Dermis microvascular lymphatic vessel endothelial cell (primary cell): ENCODE data around the gene GLI1. TPM values are rescaled to one million over a fixed set of nuclear protein-coding genes. Genes with fewer than 3 reads are reported as not detected.
"Not testable (repeated sequence)": the region's sequence is repeated elsewhere in the genome, so short reads cannot be mapped to it uniquely, and the experiment has no call there.

Source experiments
- DNase-seq, 2 donors: peaks; one replicate each; pipeline versions ENCODE4 v3.0.0 to v3.0.0-alpha.2; 2010; ENCODE audit warnings: low read depth in 2 of 2
- total RNA-seq: library from RNA; depleted of rRNA; stranded (reverse); fragments of >200 nt; gene quantifications from 2 replicates; pipeline ENCODE4 v1.2.1, GENCODE V29; 2014

GLI1 gene
- under 0.01 TPM in 1 of 2 replicates, not detected in the other for total RNA-seq

GRCh38 chr12:57459750-57460467 lies at the start of gene GLI1:
Gene GLI1 (plus strand): TSS chr12:57459785. CDS start chr12:57463692, 3,907 bp downstream.
- no peak for DNase-seq

DNA sequence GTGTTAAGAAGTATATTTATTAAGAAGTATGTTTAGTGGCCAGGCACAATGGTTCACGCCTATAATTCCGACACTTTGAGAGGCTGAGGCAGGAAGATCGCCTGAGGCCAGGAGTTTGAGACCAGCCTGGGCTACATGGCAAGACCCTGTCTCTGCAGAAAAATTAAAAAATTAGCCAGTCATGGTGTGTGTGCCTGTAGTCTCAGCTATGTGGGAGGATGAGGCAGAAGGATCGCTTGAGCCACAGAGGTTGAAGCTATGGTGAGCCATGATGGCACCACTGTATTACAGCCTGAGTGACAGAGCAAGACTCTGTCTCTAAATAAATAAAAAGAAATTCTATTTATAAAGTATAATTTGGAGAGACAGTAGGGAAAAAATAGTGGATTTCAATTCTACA lies 49.1 kb upstream of the GLI1 start:
- DNase-seq, result no peak

GRCh38 chr12:57414160-57414559 lies 45.4 kb upstream of the GLI1 start:
- not testable (repeated sequence) for DNase-seq

GRCh38 chr12:57415088-57415487 lies 44.5 kb upstream of the GLI1 start:
- no peak for DNase-seq

DNA sequence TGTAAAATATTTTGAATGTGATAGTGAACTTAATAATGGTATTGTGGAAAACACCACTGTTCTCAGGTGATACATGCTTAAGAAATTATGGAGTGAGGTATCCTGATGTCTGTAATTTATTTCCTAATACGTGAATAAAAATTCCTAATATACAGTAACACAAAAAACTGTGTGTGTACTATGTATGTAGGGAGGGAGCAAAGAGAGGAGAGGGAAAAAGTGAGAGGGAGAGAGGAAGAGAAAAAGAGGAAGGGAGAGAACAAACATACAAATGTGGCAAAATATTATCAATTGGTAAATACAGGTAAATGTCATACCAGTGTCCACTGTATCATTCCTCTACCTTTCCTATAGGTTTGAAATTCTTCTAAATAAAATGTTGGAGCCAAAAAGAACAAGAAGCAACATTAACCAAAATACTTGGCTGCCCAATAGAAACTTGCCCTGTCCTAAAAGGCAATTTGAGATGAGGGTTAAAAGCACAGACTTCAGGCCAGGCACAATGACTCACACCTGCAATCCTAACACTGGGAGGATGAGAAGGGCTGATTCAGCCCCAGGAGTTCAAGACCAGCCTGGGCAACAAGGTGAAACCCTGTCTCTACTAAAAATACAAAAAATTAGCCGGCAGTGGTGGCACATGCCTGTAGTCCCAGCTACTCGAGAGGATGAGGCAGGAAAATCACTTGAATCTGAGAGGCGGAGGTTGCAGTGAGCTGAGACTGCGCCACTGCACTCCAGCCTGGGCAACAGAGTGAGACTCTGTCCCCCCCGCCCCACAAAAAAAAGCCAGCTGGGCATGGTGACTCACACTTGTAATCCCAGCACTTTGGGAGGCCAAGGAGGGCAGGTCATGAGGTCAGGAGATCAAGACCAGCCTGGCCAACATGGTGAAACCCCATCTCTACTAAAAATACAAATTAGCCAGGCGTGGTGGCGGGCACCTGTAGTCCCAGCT lies 43.3 kb upstream of the GLI1 start:
- DNase-seq, result no peak

DNA sequence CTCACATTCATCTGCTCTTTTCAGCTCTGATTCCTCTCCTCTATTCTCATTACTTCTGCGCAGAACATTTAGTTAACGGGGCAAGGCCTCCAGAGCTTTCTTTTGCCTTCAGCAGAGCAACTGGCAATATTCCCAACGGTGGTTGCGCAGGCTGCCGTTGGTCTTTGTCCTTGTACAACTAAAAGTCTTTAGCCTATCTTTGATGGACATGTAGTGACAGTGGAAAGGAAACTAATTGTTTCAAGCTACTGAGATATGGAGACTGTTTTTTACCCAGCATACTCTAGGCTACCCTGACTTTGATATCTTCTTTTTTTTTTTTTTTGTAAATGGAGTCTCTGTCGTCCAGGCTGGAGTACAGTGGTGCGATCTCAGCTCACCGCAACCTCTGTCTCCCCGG lies 41.3 kb upstream of the GLI1 start:
- no peak for DNase-seq

DNA sequence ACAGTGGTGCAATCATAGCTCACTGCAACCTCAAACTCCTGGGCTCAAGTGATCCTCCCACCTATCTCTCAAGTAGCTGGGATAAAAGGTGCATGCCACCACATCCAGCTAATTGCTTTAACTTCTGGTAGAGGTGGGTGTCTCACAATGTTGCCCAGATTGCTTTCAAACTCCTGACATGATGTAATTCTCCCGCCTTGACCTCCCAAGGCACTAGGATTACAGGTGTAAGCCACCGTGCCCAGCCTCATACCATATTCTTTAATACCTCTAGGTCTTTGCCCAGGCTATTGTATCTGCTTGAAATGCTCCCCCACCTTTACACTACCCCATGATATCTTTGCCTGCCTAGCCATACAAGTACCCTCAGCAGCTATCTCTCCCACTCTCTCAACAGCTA lies 40.1 kb upstream of the GLI1 start:
- no peak for DNase-seq

DNA sequence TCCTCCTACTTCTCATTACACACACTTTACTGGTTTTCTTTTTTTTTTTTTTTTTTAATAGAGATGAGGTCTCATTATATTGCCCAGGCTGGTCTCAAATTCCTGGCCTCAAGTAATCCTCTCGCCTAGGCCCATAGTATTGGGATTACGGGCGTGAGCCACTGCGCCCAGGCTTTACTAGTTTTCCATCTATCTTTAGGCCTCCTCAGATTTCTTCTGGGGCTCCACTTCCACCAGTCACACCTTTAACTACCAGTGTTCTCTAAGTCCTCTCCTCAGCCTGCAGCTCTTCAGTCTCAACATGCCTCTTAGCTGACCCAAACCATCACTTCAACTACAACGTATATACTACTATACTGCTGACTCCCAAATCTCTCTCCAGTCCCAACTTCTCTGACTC lies 39.1 kb upstream of the GLI1 start:
- no peak for DNase-seq

- DNase-seq, result not testable (repeated sequence)
Observed at GRCh38 chr12:57426948-57427347, 32.6 kb upstream of the GLI1 start.

- no peak for DNase-seq
Observed at GRCh38 chr12:57428965-57429364, 30.6 kb upstream of the GLI1 start.

DNA sequence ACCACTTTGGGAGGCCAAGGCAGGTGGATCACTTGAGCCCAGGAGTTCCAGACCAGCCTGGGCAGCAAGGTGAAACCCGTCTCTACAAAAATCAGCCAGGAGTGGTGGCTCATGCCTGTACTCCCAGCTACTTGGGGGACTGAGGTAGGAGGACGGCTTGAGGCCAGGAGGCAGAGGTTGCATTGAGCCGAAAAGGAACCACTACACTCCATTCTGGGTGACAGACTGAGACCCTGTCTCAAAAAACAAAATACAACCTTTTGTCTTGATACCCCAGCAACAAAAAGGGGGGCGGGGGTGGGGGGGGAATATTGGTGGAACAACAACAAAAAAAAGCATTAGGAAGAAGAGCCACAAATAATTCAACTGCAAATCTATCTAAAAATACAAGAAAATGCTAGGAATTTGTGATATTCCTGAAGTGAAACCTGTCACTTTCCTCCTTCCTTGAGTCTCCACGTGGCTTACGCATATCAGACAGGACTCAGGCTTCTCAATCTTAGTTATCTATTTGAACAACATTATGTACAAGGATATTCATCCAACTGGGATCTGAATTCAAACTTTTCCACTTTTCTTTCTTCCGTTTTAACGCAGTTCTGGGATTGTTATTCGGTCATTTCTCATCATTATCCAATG lies 30.0 kb upstream of the GLI1 start:
- no peak for DNase-seq

DNA sequence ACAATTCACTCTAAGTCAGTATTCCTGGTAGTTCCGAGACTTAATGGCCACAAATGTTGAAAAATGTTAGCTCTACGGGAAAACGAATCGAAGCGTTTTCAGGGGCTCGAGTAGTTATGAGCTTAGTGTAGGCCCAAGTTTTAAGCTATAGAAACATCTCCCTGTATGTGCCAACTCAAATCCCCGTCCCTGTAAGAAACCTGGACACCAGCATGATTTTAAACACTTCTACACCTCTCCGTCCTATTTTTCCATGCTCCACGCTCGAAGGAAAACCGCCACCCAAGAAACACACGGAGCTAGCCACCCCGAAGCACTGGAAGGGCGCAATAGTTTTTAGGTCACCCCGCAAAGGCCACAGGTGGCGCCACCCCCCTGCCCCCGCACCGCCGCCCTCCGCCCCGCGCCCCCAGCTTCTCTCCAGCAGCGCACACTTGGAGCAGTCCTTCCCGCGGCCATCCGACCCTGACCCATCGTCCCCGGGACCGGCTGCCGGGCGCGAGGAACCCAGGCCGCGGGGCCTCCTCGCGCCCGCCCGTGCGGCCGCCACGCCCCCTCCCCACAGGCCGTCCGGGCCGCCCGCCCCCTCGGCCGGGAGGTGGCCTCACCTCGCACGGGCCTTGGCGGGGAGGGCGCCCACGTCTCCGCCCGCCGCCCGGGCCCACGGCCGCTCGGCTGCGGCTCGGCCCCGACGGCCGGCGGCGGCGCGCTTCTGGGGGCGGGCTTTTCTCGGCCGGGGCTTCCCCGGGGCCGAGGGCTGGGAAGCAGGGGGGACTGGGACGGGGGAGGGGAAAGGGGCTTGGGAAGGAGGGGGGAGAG lies 29.3 kb upstream of the GLI1 start:
- peak; percentile 21 to 39 for DNase-seq

DNA sequence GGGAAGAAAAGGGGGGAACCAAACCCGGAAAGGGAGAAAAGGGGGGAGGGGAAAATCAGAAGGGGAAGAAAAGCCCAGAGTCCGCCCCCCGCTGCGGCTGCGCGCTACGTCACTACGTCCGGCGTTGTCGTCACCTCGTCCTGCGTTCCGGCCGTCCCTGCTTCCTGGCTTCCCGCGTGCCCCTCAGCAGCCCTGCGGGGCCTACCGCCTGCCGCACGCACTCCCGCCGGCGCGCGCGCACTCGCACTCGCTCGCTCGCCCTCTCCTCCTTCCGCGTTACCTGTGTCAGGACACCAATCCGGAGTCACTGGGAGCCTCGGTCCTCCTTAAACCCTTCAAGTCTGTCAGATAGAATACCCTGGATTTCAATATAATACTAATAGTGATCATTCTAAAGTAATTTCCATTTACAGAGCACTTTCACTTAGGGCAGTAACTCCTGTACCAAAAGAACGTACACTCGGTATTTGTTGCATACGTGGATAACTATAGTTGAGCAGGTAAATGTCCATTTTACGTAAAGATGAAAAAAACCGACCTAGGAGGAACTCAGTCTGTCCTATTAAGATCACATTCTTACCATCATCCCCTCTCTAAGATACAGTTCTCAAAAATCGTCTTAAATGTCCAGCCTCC lies 28.5 kb upstream of the GLI1 start, which contains the start of gene R3HDM2:
Gene R3HDM2 (minus strand): TSS at position 113 of the 636 bp plus-strand sequence. CDS start 120,615 bp downstream, outside the sequence.
- peak; percentile 91 to 97 for DNase-seq

- no peak for DNase-seq
Observed at GRCh38 chr12:57431654-57432188, 27.9 kb upstream of the GLI1 start.

- no peak for DNase-seq
Observed at GRCh38 chr12:57433370-57433769, 26.2 kb upstream of the GLI1 start.

- DNase-seq, result no peak
Observed at GRCh38 chr12:57434517-57435223, 24.9 kb upstream of the GLI1 start, which contains the start of gene INHBC. Gene INHBC (plus strand): TSS chr12:57434784. CDS start chr12:57434887, 103 bp downstream.

GRCh38 chr12:57435293-57435692 lies 24.3 kb upstream of the GLI1 start:
- DNase-seq, result no peak

GRCh38 chr12:57438400-57438799 lies 21.2 kb upstream of the GLI1 start:
- DNase-seq, result no peak

GRCh38 chr12:57439762-57440266 lies 19.8 kb upstream of the GLI1 start:
- DNase-seq, result no peak
